Endothelial cell of umbilical vein (primary cell): ENCODE measurements around the gene CEP128. TPM values are rescaled to one million over a fixed set of nuclear protein-coding genes. Genes with fewer than 3 reads are reported as not detected.

Experiments
- BruUV-seq: library from RNA; stranded (reverse); fragments of 400-500 nt; replicated peaks from 2 replicates; lab custom pipeline; 2021; lab: Mats Ljungman, UMichigan
- CTCF ChIA-PET: fragments of 300-600, 350-600 bp; sonication (Branson Sonifier 250); formaldehyde crosslinking; loops from one replicate; lab custom pipeline; 2021; ENCODE audit warnings: antibody characterized with exemption, inconsistent platforms; lab: Charles Lee
- POLR2A ChIA-PET: fragments of 300-600, 350-600 bp; sonication (Branson Sonifier 250); formaldehyde crosslinking; loops from one replicate; lab custom pipeline; 2021; ENCODE audit warnings: antibody characterized with exemption, inconsistent platforms; lab: Charles Lee
- DNase-seq: peaks from one replicate; pipeline ENCODE4 v3.0.0-alpha.2; 2011; ENCODE audit warnings: low read depth, low spot score
- FAIRE-seq: peaks from 2 replicates; lab custom pipeline; 2011; peaks lifted over from hg19 to GRCh38; lab: Jason Lieb, UNC
- H2AFZ ChIP-seq: 2 replicates; pipeline ENCODE4 v1.6.0; 2012; ENCODE audit warnings: low read depth, low read length, control low read depth, inconsistent platforms
- H3K27ac ChIP-seq: 2 replicates; pipeline ENCODE4 v1.5.1; 2011; ENCODE audit warnings: low read depth, mild to moderate bottlenecking, control low read depth, low read length, moderate library complexity; ENCODE audit not compliant: insufficient read depth
- H3K27me3 ChIP-seq, 2 experiments: 2 replicates each; pipeline versions ENCODE4 v1.6.0 to v1.6.1; 2011; ENCODE audit warnings: low read length in 2 of 2, mixed read lengths in 1 of 2; ENCODE audit not compliant: control insufficient read depth in 2 of 2, insufficient read depth in 2 of 2
- H3K36me3 ChIP-seq, 2 experiments: 2 replicates in 1 of 2; 3 replicates in 1 of 2; pipeline ENCODE4 v1.5.1; 2011; ENCODE audit warnings: low read length in 2 of 2, mild to moderate bottlenecking in 1 of 2, moderate library complexity in 1 of 2; ENCODE audit not compliant: control insufficient read depth in 2 of 2, insufficient read depth in 2 of 2; ENCODE audit errors: extremely low read depth in 1 of 2
- H3K4me1 ChIP-seq: 3 replicates; pipeline ENCODE4 v1.5.1; 2011; ENCODE audit warnings: mild to moderate bottlenecking, low read length; ENCODE audit not compliant: control insufficient read depth, insufficient read depth; ENCODE audit errors: extremely low read depth
- H3K4me2 ChIP-seq: 2 replicates; pipeline ENCODE4 v1.6.1; 2011; ENCODE audit warnings: low read length, control low read depth, mixed read lengths; ENCODE audit not compliant: insufficient read depth
- H3K4me3 ChIP-seq, 3 experiments: fragments of 200-600 bp in 1 of 3; sonication (generic), shearing (Covaris generic) in 1 of 3; replicated peaks in 1 of 3; 2 replicates each; pipeline ENCODE4 v1.5.1; 2011 to 2016; ENCODE audit warnings: control low read depth in 3 of 3, low read length in 3 of 3, mild to moderate bottlenecking in 2 of 3, inconsistent platforms in 1 of 3, low read depth in 1 of 3, moderate library complexity in 1 of 3; ENCODE audit not compliant: insufficient read depth in 1 of 3
- H3K79me2 ChIP-seq: 2 replicates; pipeline ENCODE4 v1.6.0; 2012; ENCODE audit warnings: low read length, inconsistent platforms; ENCODE audit not compliant: control insufficient read depth, insufficient read depth
- H3K9ac ChIP-seq: replicated peaks from 2 replicates; pipeline ENCODE3; 2011; ENCODE audit warnings: low read length, control low read depth; ENCODE audit not compliant: insufficient read depth; ENCODE audit errors: extremely low read depth
- H3K9me1 ChIP-seq: replicated peaks from 3 replicates; pipeline ENCODE4 v1.6.0; 2011; ENCODE audit warnings: mild to moderate bottlenecking, low read length; ENCODE audit not compliant: control insufficient read depth, insufficient read depth; ENCODE audit errors: extremely low read depth
- H3K9me3 ChIP-seq: replicated peaks from 2 replicates; pipeline ENCODE4 v1.5.1; 2012; ENCODE audit warnings: low read length, inconsistent platforms; ENCODE audit not compliant: control insufficient read depth, insufficient read depth
- H4K20me1 ChIP-seq: replicated peaks from 2 replicates; pipeline ENCODE3; 2011; ENCODE audit warnings: mild to moderate bottlenecking, low read length; ENCODE audit not compliant: control insufficient read depth, insufficient read depth; ENCODE audit errors: extremely low read depth
- EZH2 ChIP-seq: IDR thresholded peaks from 2 replicates; pipeline ENCODE4 v1.6.1; 2012; ENCODE audit warnings: borderline replicate concordance, low read depth, mild to moderate bottlenecking, moderate library complexity, low read length, inconsistent platforms; ENCODE audit not compliant: severe bottlenecking
- FOS ChIP-seq: IDR thresholded peaks from 2 replicates; pipeline ENCODE4 v1.6.1; 2011; ENCODE audit warnings: mild to moderate bottlenecking, low read length, moderate library complexity, borderline replicate concordance; ENCODE audit not compliant: insufficient read depth
- GATA2 ChIP-seq: IDR thresholded peaks from 2 replicates; pipeline ENCODE4 v1.7.0; 2011; ENCODE audit warnings: low read depth, mild to moderate bottlenecking, moderate library complexity, mixed read lengths, low read length; ENCODE audit not compliant: insufficient read length, insufficient read depth
- JUN ChIP-seq: IDR thresholded peaks from 2 replicates; pipeline ENCODE4 v1.6.1; 2011; ENCODE audit warnings: borderline replicate concordance, low read depth; ENCODE audit not compliant: insufficient read length, insufficient read depth
- MYC ChIP-seq: IDR thresholded peaks from one replicate; pipeline ENCODE4 v1.6.1; 2011; ENCODE audit warnings: mild to moderate bottlenecking, low read depth, low read length
- POLR2A ChIP-seq: IDR thresholded peaks from 2 replicates; pipeline ENCODE4 v1.6.1; 2012; ENCODE audit warnings: low read depth, mild to moderate bottlenecking, control low read depth, low read length
- POLR2AphosphoS5 ChIP-seq: IDR thresholded peaks from 2 replicates; pipeline ENCODE4 v1.6.1; 2012; ENCODE audit warnings: low read depth, mild to moderate bottlenecking, control low read depth, low read length, moderate library complexity; ENCODE audit not compliant: insufficient read depth
- dilution Hi-C: fragments of 300-500 bp; cut with MboI; formaldehyde crosslinking; loops from one replicate; pipeline ENCODE4 v1.15.0; 2019; ENCODE audit warnings: low sequenced_read_pairs; ENCODE audit not compliant: extremely low pct_ligation_motif_present
- intact Hi-C: fragments of 100-400 bp; cut with micrococcal nuclease; formaldehyde crosslinking; loops from one replicate; pipeline ENCODE4 v1.10.0; 2022
- polyA plus RNA-seq, 4 experiments: library from polyadenylated mRNA; depleted of rRNA in 3 of 4; stranded (reverse) in 3 of 4; unstranded in 1 of 4; fragments of >200 nt; gene quantifications; 2 replicates each; pipeline versions ENCODE4 v1.2.1 to v1.2.3, GENCODE V29; 2011 to 2012; ENCODE audit warnings: missing spikeins in 1 of 4
- total RNA-seq: library from RNA; stranded (reverse); gene quantifications from 2 replicates; pipeline ENCODE4 v1.2.3, GENCODE V29; 2021
- TF ChIP-seq, protein P1 (sequence below): IDR thresholded peaks from 2 replicates; pipeline ENCODE4 v1.6.1; 2011; ENCODE audit not compliant: insufficient read depth, insufficient read length
- TF ChIP-seq, protein P2 (sequence below), 2 donors: IDR thresholded peaks; 1 replicate in 1 of 2; 2 replicates in 1 of 2; pipeline ENCODE4 v1.5.1; 2011; ENCODE audit warnings: low read length in 2 of 2, mild to moderate bottlenecking in 2 of 2, moderate library complexity in 2 of 2, control low read depth in 1 of 2, inconsistent platforms in 1 of 2, low read depth in 1 of 2; ENCODE audit not compliant: insufficient read depth in 1 of 2; ENCODE audit errors: extremely low read depth in 1 of 2

The CEP128 gene
- total and polyA plus RNA-seq, 2 donors (not counting 3 experiments of a cell fraction or from before 2014, with no cell fraction given) = 0.91 to 23.7 TPM

DNA sequence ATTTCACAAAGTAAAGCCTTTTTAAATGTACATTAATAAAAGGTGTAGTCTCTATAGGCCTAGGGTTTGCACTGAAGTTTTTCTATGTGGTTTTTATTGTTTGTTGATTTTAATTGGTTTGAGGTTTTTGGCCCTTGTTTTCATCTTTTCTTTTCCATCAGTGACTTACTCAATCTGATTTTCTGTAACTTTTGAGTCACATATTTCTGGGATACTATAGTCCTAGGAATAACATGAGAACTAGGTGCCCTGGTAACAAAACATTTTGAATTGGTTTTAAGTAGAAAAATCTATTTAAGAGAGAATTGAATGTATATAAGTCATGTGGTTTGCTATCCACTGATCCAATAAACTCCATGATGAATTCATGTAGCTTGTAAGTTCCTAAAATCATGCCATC lies 311.9 kb downstream of the CEP128 start:
- FAIRE-seq (no peak), DNase-seq (no peak)
- H3K9ac ChIP-seq = no peak overlapping the region
- BruUV-seq = no TSS peak
- H3K79me2 ChIP-seq = no peaks in the 10 kb centered on the region
- H3K27me3 ChIP-seq = no peaks in the 10 kb centered on the region
- intact Hi-C loops (no loop called here), dilution Hi-C loops (no loop called here)
- no peaks in the 10 kb centered on the region for H4K20me1 ChIP-seq
- TF ChIP-seq FOS = no peak
- TF ChIP-seq GATA2 = no peak
- TF ChIP-seq POLR2AphosphoS5 = no peak
- TF ChIP-seq, protein P1, sequence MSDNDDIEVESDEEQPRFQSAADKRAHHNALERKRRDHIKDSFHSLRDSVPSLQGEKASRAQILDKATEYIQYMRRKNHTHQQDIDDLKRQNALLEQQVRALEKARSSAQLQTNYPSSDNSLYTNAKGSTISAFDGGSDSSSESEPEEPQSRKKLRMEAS = no peak
- no peak for TF ChIP-seq EZH2
- TF ChIP-seq POLR2A = no peak
- no peak for TF ChIP-seq MYC
- TF ChIP-seq JUN = no peak
- TF ChIP-seq, protein P2, sequence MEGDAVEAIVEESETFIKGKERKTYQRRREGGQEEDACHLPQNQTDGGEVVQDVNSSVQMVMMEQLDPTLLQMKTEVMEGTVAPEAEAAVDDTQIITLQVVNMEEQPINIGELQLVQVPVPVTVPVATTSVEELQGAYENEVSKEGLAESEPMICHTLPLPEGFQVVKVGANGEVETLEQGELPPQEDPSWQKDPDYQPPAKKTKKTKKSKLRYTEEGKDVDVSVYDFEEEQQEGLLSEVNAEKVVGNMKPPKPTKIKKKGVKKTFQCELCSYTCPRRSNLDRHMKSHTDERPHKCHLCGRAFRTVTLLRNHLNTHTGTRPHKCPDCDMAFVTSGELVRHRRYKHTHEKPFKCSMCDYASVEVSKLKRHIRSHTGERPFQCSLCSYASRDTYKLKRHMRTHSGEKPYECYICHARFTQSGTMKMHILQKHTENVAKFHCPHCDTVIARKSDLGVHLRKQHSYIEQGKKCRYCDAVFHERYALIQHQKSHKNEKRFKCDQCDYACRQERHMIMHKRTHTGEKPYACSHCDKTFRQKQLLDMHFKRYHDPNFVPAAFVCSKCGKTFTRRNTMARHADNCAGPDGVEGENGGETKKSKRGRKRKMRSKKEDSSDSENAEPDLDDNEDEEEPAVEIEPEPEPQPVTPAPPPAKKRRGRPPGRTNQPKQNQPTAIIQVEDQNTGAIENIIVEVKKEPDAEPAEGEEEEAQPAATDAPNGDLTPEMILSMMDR (IDR thresholded peaks at IDR 0.05; ENCODE audit: extremely low read depth in 1 of 2, insufficient read depth in 1 of 2, low read depth in 1 of 2, low read length in 2 of 2) = no peak
- no peak overlapping the region for H3K4me3 ChIP-seq
- POLR2A ChIA-PET = no interaction called here
- H3K4me1 ChIP-seq = peaks cover 3% of the 10 kb centered on the region
- CTCF ChIA-PET = no interaction called here
- H3K36me3 ChIP-seq = no peaks in the 10 kb centered on the region
- no peak overlapping the region for H3K4me2 ChIP-seq
- H3K27ac ChIP-seq = no peak overlapping the region
- no peak overlapping the region for H2AFZ ChIP-seq
- H3K9me1 ChIP-seq = no peaks in the 10 kb centered on the region
- no peaks in the 10 kb centered on the region for H3K9me3 ChIP-seq
